Keratinocyte (primary cell): ENCODE measurements around the gene CELF5. TPM values are rescaled to one million over a fixed set of nuclear protein-coding genes. Genes with fewer than 3 reads are reported as not detected.

ENCODE experiments used
- DNase-seq: peaks from one replicate; pipeline ENCODE4 v3.0.0-alpha.2; 2011; ENCODE audit warnings: low read depth, missing footprints, low spot score
- FAIRE-seq: peaks from 2 replicates; lab custom pipeline; 2011; peaks lifted over from hg19 to GRCh38; lab: Jason Lieb, UNC
- H2AFZ ChIP-seq: 2 replicates; pipeline ENCODE4 v1.6.0; 2012; ENCODE audit warnings: low read length, control low read depth, inconsistent platforms; ENCODE audit not compliant: control insufficient read depth
- H3K27ac ChIP-seq: 2 replicates; pipeline ENCODE4 v1.5.1; 2011; ENCODE audit warnings: low read length; ENCODE audit not compliant: control insufficient read depth, insufficient read depth
- H3K27me3 ChIP-seq: 3 replicates; pipeline ENCODE4 v1.6.0; 2011; ENCODE audit warnings: low read length; ENCODE audit not compliant: control insufficient read depth, insufficient read depth; ENCODE audit errors: extremely low read depth
- H3K36me3 ChIP-seq, 2 experiments: 2 replicates in 1 of 2; 3 replicates in 1 of 2; pipeline ENCODE4 v1.5.1; 2011; ENCODE audit warnings: low read length in 2 of 2, mild to moderate bottlenecking in 1 of 2; ENCODE audit not compliant: control insufficient read depth in 2 of 2, insufficient read depth in 2 of 2; ENCODE audit errors: extremely low read depth in 1 of 2
- H3K4me1 ChIP-seq: 3 replicates; pipeline ENCODE4 v1.5.1; 2011; ENCODE audit warnings: low read length; ENCODE audit not compliant: control insufficient read depth, insufficient read depth; ENCODE audit errors: extremely low read depth
- H3K4me2 ChIP-seq: 3 replicates; pipeline ENCODE4 v1.6.0; 2011; ENCODE audit warnings: low read depth, low read length; ENCODE audit not compliant: control insufficient read depth, insufficient read depth; ENCODE audit errors: extremely low read depth
- H3K4me3 ChIP-seq, 3 experiments: fragments of 200-600 bp in 1 of 3; sonication (generic) in 1 of 3; 2 replicates in 2 of 3; 3 replicates in 1 of 3; pipeline ENCODE4 v1.5.1; 2011 to 2016; ENCODE audit warnings: low read length in 3 of 3, mild to moderate bottlenecking in 3 of 3, control low read depth in 2 of 3, inconsistent platforms in 1 of 3, low read depth in 1 of 3, mixed read lengths in 1 of 3, mixed run types in 1 of 3, moderate library complexity in 1 of 3; ENCODE audit not compliant: control insufficient read depth in 2 of 3, insufficient read depth in 2 of 3; ENCODE audit errors: extremely low read depth in 1 of 3
- H3K79me2 ChIP-seq: 2 replicates; pipeline ENCODE4 v1.6.0; 2012; ENCODE audit warnings: low read length; ENCODE audit not compliant: control insufficient read depth, insufficient read depth
- H3K9ac ChIP-seq: 3 replicates; pipeline ENCODE4 v1.6.0; 2011; ENCODE audit warnings: low read length; ENCODE audit not compliant: control insufficient read depth, insufficient read depth; ENCODE audit errors: extremely low read depth
- H3K9me1 ChIP-seq: 3 replicates; pipeline ENCODE4 v1.6.0; 2011; ENCODE audit warnings: low read length; ENCODE audit not compliant: control insufficient read depth, insufficient read depth; ENCODE audit errors: extremely low read depth
- H3K9me3 ChIP-seq: 2 replicates; pipeline ENCODE4 v1.5.1; 2012; ENCODE audit warnings: low read depth, low read length; ENCODE audit not compliant: control insufficient read depth
- H4K20me1 ChIP-seq: 3 replicates; pipeline ENCODE4 v1.6.0; 2011; ENCODE audit warnings: low read length; ENCODE audit not compliant: control insufficient read depth, insufficient read depth; ENCODE audit errors: extremely low read depth
- EZH2 ChIP-seq: IDR thresholded peaks from one replicate; pipeline ENCODE4 v1.6.1; 2012; ENCODE audit warnings: inconsistent platforms, mild to moderate bottlenecking, low read length, moderate library complexity
- dilution Hi-C: fragments of 300-500 bp; cut with MboI; formaldehyde crosslinking; loops from one replicate; pipeline ENCODE4 v1.7.0; 2020; ENCODE audit warnings: low sequenced_read_pairs; ENCODE audit not compliant: extremely low pct_ligation_motif_present
- polyA plus RNA-seq, 5 experiments: library from polyadenylated mRNA; depleted of rRNA in 3 of 5; stranded (reverse) in 3 of 5; stranded (forward) in 1 of 5; unstranded in 1 of 5; fragments of >200 nt; gene quantifications; 1 replicate in 1 of 5; 2 replicates in 3 of 5; 3 replicates in 1 of 5; pipeline versions ENCODE4 v1.2.1 to v1.2.3, GENCODE V29; 2011 to 2012; ENCODE audit warnings: missing spikeins in 2 of 5, low read depth in 1 of 5, low replicate concordance in 1 of 5
- TF ChIP-seq, protein P1 (sequence below), 3 experiments: IDR thresholded peaks in 1 of 3; conservative IDR thresholded peaks in 1 of 3; optimal IDR thresholded peaks in 1 of 3; 2 replicates in 2 of 3; 3 replicates in 1 of 3; pipeline versions ENCODE3 to v1.5.1; 2011; ENCODE audit warnings: low read length in 3 of 3, mild to moderate bottlenecking in 3 of 3, moderate library complexity in 2 of 3, control low read depth in 1 of 3, inconsistent platforms in 1 of 3; ENCODE audit not compliant: insufficient read depth in 2 of 3; ENCODE audit errors: extremely low read depth in 1 of 3

CELF5 gene
- polyA plus RNA-seq, 1 donor (not counting 4 experiments of a cell fraction or from before 2014, with no cell fraction given): 0.04 TPM

- TF ChIP-seq, protein P1, sequence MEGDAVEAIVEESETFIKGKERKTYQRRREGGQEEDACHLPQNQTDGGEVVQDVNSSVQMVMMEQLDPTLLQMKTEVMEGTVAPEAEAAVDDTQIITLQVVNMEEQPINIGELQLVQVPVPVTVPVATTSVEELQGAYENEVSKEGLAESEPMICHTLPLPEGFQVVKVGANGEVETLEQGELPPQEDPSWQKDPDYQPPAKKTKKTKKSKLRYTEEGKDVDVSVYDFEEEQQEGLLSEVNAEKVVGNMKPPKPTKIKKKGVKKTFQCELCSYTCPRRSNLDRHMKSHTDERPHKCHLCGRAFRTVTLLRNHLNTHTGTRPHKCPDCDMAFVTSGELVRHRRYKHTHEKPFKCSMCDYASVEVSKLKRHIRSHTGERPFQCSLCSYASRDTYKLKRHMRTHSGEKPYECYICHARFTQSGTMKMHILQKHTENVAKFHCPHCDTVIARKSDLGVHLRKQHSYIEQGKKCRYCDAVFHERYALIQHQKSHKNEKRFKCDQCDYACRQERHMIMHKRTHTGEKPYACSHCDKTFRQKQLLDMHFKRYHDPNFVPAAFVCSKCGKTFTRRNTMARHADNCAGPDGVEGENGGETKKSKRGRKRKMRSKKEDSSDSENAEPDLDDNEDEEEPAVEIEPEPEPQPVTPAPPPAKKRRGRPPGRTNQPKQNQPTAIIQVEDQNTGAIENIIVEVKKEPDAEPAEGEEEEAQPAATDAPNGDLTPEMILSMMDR (optimal IDR thresholded peaks at IDR 0.05 in 1 of 3, IDR thresholded peaks at IDR 0.05 in 1 of 3, conservative IDR thresholded peaks at IDR 0.05 in 1 of 3; ENCODE audit: extremely low read depth in 1 of 3, insufficient read depth in 2 of 3, low read length in 3 of 3): no peak
- no peak for TF ChIP-seq EZH2
- Histone ChIP-seq H3K9me1 (no peaks in the 10 kb centered on the region), H4K20me1 (no peaks in the 10 kb centered on the region), H3K4me2 (no peak overlapping the region), H2AFZ (no peak overlapping the region), H3K4me1 (no peaks in the 10 kb centered on the region), H3K36me3 (no peaks in the 10 kb centered on the region), H3K9me3 (no peaks in the 10 kb centered on the region), H3K9ac (no peak overlapping the region), H3K79me2 (no peaks in the 10 kb centered on the region), H3K27ac (no peak overlapping the region), H3K27me3 (peaks cover 27% of the 10 kb centered on the region), H3K4me3 (no peak overlapping the region)
- no peak for DNase-seq
- FAIRE-seq: no peak
- dilution Hi-C loops: no loop called here
Measured at GRCh38 chr19:3263866-3264265, 39.4 kb downstream of the CELF5 start.

DNA sequence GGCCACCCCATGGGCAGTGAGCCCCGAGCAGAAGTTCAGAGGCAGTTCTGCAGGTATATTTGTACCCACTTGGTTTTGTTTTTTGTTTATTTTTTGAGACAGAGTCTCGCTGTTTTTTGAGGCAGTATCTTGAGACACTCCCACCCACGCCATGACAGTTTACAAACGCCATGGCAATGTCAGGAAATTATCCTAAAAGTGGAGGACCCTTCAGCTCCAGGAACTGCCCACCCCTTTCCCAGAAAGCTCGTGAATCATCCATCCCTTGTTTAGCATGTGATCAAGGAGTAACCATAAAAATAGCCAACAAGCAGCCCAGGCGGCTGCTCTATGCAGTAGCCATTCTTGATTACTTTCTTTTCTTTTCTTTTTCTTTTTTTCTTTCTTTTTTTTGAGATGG lies 41.0 kb downstream of the CELF5 start:
- Histone ChIP-seq H4K20me1 (no peaks in the 10 kb centered on the region), H3K4me2 (no peak overlapping the region), H3K79me2 (no peaks in the 10 kb centered on the region), H3K9me1 (no peaks in the 10 kb centered on the region), H3K9ac (no peak overlapping the region), H2AFZ (no peak overlapping the region), H3K9me3 (no peaks in the 10 kb centered on the region), H3K27ac (no peak overlapping the region), H3K27me3 (peaks cover 41% of the 10 kb centered on the region), H3K36me3 (no peaks in the 10 kb centered on the region), H3K4me1 (no peaks in the 10 kb centered on the region), H3K4me3 (no peak overlapping the region)
- DNase-seq (no peak), FAIRE-seq (no peak)
- TF ChIP-seq EZH2: no peak
- TF ChIP-seq, protein P1 (optimal IDR thresholded peaks at IDR 0.05 in 1 of 3, IDR thresholded peaks at IDR 0.05 in 1 of 3, conservative IDR thresholded peaks at IDR 0.05 in 1 of 3; ENCODE audit: extremely low read depth in 1 of 3, insufficient read depth in 2 of 3, low read length in 3 of 3): no peak
- dilution Hi-C loops: no loop called here
